GM12878 (cell line): ENCODE data around the gene REL. TPM values are rescaled to one million over a fixed set of nuclear protein-coding genes. Genes with fewer than 3 reads are reported as not detected.

Experiments used
- ATAC-seq: fragments of 200-7000 bp; cut with Tn5 transposase; 3 replicates; pipeline ENCODE4 v1.9.1; 2020; ENCODE audit warnings: mild to moderate bottlenecking, moderate library complexity
- BruUV-seq: library from RNA; stranded (reverse); fragments of 400-500 nt; replicated peaks from 2 replicates; lab custom pipeline; 2021; lab: Mats Ljungman, UMichigan
- CTCF ChIA-PET: fragments of 300-600 bp; sonication (Branson Sonifier 250); formaldehyde crosslinking; extraction: SDS; loops from one replicate; lab custom pipeline; 2021; ENCODE audit warnings: inconsistent platforms; lab: Yijun Ruan, JAX
- POLR2A ChIA-PET: fragments of 350-600 bp; formaldehyde crosslinking; extraction: SDS; loops from one replicate; lab custom pipeline; 2021; ENCODE audit warnings: inconsistent platforms; lab: Charles Lee
- RAD21 ChIA-PET: fragments of 300-600 bp; sonication (Branson Sonifier 250); formaldehyde crosslinking; loops from one replicate; lab custom pipeline; 2023; ENCODE audit warnings: antibody characterized with exemption; ENCODE audit not compliant: unreplicated experiment; lab: Charles Lee
- SMC1A ChIA-PET: fragments of 300-600 bp; sonication (Branson Sonifier 250); formaldehyde crosslinking; loops from one replicate; lab custom pipeline; 2023; ENCODE audit not compliant: unreplicated experiment, uncharacterized antibody; lab: Charles Lee
- DNase-seq: peaks from one replicate; pipeline ENCODE4 v3.0.0-alpha.2; 2011; ENCODE audit warnings: low read depth, low spot score
- FAIRE-seq: peaks from 3 replicates; lab custom pipeline; 2011; peaks lifted over from hg19 to GRCh38; lab: Jason Lieb, UNC
- H2AFZ ChIP-seq: 2 replicates; pipeline ENCODE4 v1.6.0; 2011; ENCODE audit warnings: low read depth, low read length, control low read depth; ENCODE audit not compliant: control insufficient read depth
- H3K27ac ChIP-seq: 2 replicates; pipeline ENCODE4 v1.5.1; 2011; ENCODE audit warnings: control low read depth; ENCODE audit not compliant: control insufficient read depth, insufficient read depth
- H3K27me3 ChIP-seq, 2 experiments: replicated peaks in 1 of 2; 2 replicates each; pipeline versions ENCODE4 v1.6.0 to v1.6.1; 2011; ENCODE audit warnings: low read length in 1 of 2; ENCODE audit not compliant: control insufficient read depth in 2 of 2, insufficient read depth in 2 of 2
- H3K36me3 ChIP-seq, 2 experiments: 2 replicates each; pipeline ENCODE4 v1.5.1; 2011; ENCODE audit warnings: low read length in 1 of 2; ENCODE audit not compliant: control insufficient read depth in 2 of 2, insufficient read depth in 2 of 2
- H3K4me1 ChIP-seq: 2 replicates; pipeline ENCODE4 v1.6.1; 2011; ENCODE audit warnings: mild to moderate bottlenecking, low read length, moderate library complexity, mixed read lengths; ENCODE audit not compliant: control insufficient read depth, insufficient read depth
- H3K4me2 ChIP-seq: 2 replicates; pipeline ENCODE4 v1.6.0; 2011; ENCODE audit warnings: control low read depth; ENCODE audit not compliant: control insufficient read depth, insufficient read depth
- H3K4me3 ChIP-seq: fragments of 200-600 bp; sonication (generic); 2 replicates; pipeline ENCODE4 v1.5.1; 2016
- H3K79me2 ChIP-seq: 2 replicates; pipeline ENCODE4 v1.6.0; 2011; ENCODE audit warnings: low read length; ENCODE audit not compliant: control insufficient read depth, insufficient read depth
- H3K9ac ChIP-seq: 2 replicates; pipeline ENCODE4 v1.8.0; 2011; ENCODE audit warnings: low read length, control low read depth, mixed read lengths; ENCODE audit not compliant: control insufficient read depth, insufficient read depth
- H3K9me3 ChIP-seq: replicated peaks from 3 replicates; pipeline ENCODE4 v1.5.1; 2011; ENCODE audit warnings: mild to moderate bottlenecking, low read length; ENCODE audit not compliant: control insufficient read depth, insufficient read depth
- H4K20me1 ChIP-seq: 2 replicates; pipeline ENCODE4 v1.6.0; 2011; ENCODE audit not compliant: control insufficient read depth, insufficient read depth
- RAD21 ChIP-seq: IDR thresholded peaks from 2 replicates; pipeline ENCODE4 v1.6.1; 2011; ENCODE audit warnings: mild to moderate bottlenecking, low read depth, low read length, moderate library complexity; ENCODE audit not compliant: insufficient read depth
- RUNX3 ChIP-seq: IDR thresholded peaks from 2 replicates; pipeline ENCODE4 v1.6.1; 2012; ENCODE audit warnings: low read length, inconsistent platforms
- WGBS: methylation state at CpG from one replicate; pipeline ENCODE4 v1.1.6; 2016; ENCODE audit warnings: low lambda C conversion rate; ENCODE audit not compliant: insufficient replicate concordance, insufficient coverage; ENCODE audit errors: missing lambda C conversion rate; 5-methylcytosine and 5-hydroxymethylcytosine counted together
- in situ Hi-C: fragments of 300-500 bp; cut with MboI; formaldehyde crosslinking; loops from 9 replicates; pipeline ENCODE4 v1.14.3; 2018; ENCODE audit warnings: mixed read lengths
- intact Hi-C: fragments of 100-400 bp; cut with micrococcal nuclease; formaldehyde crosslinking; loops from one replicate; pipeline ENCODE4 v1.14.2; 2022; ENCODE audit not compliant: unreplicated experiment
- polyA plus RNA-seq, 11 experiments: library from polyadenylated mRNA; depleted of rRNA in 4 of 11; unstranded in 6 of 11; stranded (reverse) in 5 of 11; fragments of >200 nt; fragmentation: Nextera tagmentation in 4 of 11; fragmentation: Illumina TruSeq in 1 of 11; extraction: Ambion mirVana in 4 of 11; extraction: Trizol in 1 of 11; gene quantifications; 1 replicate in 1 of 11; 2 replicates in 10 of 11; pipeline versions ENCODE4 v1.2.1 to v1.2.3, GENCODE V29; 2011 to 2016; ENCODE audit warnings: inconsistent platforms in 2 of 11, missing spikeins in 2 of 11, low read depth in 1 of 11
- total RNA-seq, 4 experiments: library from RNA; depleted of rRNA in 3 of 4; stranded (reverse); fragments of >200 nt in 3 of 4; fragmentation: Illumina TruSeq in 1 of 4; extraction: Trizol in 1 of 4; gene quantifications; 2 replicates each; pipeline versions ENCODE4 v1.2.1 to v1.2.3, GENCODE V29; 2013 to 2021
- TF ChIP-seq, protein P1 (sequence below): fragments of 450-650 bp; IDR thresholded peaks from 2 replicates; pipeline ENCODE4 v1.6.1; 2018; ENCODE audit warnings: borderline replicate concordance, mild to moderate bottlenecking; ENCODE audit not compliant: partially characterized antibody

Gene REL
- total and polyA plus RNA-seq, 10 of the 15 experiments (the other 5 are each of a cell fraction or from before 2014, with no cell fraction given): 6.3 to 52.4 (median 26.6) TPM

DNA sequence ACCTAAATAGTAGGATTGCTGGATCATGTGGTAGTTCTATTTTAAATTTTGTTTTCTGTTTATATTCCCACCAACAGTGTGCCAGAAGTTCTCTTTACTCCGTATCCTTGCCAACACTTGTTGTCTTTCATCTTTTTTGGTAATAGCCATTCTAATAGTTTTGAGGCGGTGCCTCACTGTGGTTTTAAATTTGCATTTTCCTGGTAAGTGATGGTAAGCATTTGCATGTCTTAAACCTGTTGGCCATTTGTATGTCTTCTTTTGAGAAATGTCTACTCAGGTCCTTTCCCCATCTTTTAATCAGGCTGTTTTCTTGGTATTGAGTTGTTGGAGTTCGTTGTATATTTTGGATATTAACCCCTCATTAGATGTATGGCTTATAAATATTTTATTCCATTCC, 51.6 kb downstream of the REL start:
- Histone ChIP-seq H4K20me1 (no peaks in the 10 kb centered on the region), H3K79me2 (no peaks in the 10 kb centered on the region), H3K27me3 (no peaks in the 10 kb centered on the region), H3K4me2 (no peak overlapping the region), H3K27ac (no peak overlapping the region), H3K36me3 (peaks cover 0 to 3% of the 10 kb centered on the region in 2 experiments; a peak in 3 of 4 replicates), H2AFZ (no peak overlapping the region), H3K9me3 (no peaks in the 10 kb centered on the region; the same call in 2 of the 3 replicates), H3K4me3 (no peak overlapping the region), H3K4me1 (no peaks in the 10 kb centered on the region), H3K9ac (no peak overlapping the region)
- ATAC-seq (peak; percentile 27; the same call in 2 of the 3 replicates), FAIRE-seq (no peak), DNase-seq (no peak)
- in situ Hi-C loops (no loop called here), intact Hi-C loops (no loop called here)
- WGBS: 67% methylated on average over 3 of the region's 3 CpGs
- ChIA-PET RAD21 (no interaction called here), POLR2A (no interaction called here), CTCF (interaction anchor here (1.4 to 1.5 kb wide), 2 partner anchors 10 to 14 kb away, joined by 3 to 5 read pairs; no protein-coding TSS in a partner anchor), SMC1A (no interaction called here)
- TF ChIP-seq, protein P1, sequence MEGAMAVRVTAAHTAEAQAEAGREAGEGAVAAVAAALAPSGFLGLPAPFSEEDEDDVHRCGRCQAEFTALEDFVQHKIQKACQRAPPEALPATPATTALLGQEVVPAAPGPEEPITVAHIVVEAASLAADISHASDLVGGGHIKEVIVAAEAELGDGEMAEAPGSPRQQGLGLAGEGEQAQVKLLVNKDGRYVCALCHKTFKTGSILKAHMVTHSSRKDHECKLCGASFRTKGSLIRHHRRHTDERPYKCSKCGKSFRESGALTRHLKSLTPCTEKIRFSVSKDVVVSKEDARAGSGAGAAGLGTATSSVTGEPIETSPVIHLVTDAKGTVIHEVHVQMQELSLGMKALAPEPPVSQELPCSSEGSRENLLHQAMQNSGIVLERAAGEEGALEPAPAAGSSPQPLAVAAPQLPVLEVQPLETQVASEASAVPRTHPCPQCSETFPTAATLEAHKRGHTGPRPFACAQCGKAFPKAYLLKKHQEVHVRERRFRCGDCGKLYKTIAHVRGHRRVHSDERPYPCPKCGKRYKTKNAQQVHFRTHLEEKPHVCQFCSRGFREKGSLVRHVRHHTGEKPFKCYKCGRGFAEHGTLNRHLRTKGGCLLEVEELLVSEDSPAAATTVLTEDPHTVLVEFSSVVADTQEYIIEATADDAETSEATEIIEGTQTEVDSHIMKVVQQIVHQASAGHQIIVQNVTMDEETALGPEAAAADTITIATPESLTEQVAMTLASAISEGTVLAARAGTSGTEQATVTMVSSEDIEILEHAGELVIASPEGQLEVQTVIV: no peak
- peak; percentile 25; the same call in 1 of the 2 replicates for TF ChIP-seq RUNX3
- BruUV-seq: no TSS peak

DNA sequence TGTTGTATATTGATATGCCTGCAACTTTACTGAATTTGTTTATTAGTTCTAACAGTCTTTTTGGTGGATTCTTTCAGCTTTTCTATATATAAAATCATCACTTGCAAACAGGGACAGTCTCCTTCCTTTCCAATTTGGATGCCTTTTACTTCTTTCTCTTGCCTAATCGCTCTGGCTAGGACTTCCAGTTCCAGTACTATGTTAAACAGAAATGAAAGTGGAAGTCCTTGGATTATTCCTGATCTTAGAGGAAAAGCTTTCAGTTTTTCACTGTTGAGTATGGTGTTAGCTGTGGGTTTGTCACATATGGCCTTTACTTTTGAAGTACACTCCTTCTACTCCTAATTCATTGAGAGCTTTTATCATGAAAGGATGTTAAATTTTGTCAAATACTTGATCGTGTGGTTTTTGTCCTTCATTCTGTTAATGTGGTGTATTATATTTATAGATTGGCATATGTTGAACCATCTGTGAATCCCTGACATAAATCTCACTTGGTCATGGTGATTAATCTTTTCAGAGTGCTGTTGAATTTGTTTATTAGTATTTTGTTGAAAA, 52.9 kb downstream of the REL start:
- no peak for ATAC-seq
- no peak overlapping the region for H3K4me2 ChIP-seq
- intact Hi-C loops (no loop called here), in situ Hi-C loops (no loop called here)
- H3K27ac ChIP-seq: no peak overlapping the region
- H3K4me3 ChIP-seq: no peak overlapping the region
- H3K36me3 ChIP-seq: peaks cover 0 to 3% of the 10 kb centered on the region in 2 experiments; a peak in 3 of 4 replicates
- no peaks in the 10 kb centered on the region; the same call in 2 of the 3 replicates for H3K9me3 ChIP-seq
- no peak overlapping the region for H2AFZ ChIP-seq
- RAD21 ChIA-PET: interaction anchor here (1.2 to 1.3 kb wide), 2 partner anchors 58 to 65 kb away, joined by 3 read pairs; no protein-coding TSS in a partner anchor
- FAIRE-seq: no peak
- H4K20me1 ChIP-seq: no peaks in the 10 kb centered on the region
- no peak for DNase-seq
- POLR2A ChIA-PET: no interaction called here
- H3K79me2 ChIP-seq: no peaks in the 10 kb centered on the region
- no peak overlapping the region for H3K9ac ChIP-seq
- CTCF ChIA-PET: interaction anchor here (0.6 to 2.2 kb wide), 4 partner anchors 10 to 64 kb away, joined by 3 to 7 read pairs (median 3); no protein-coding TSS in a partner anchor
- no peak for TF ChIP-seq RAD21
- no peaks in the 10 kb centered on the region for H3K4me1 ChIP-seq
- WGBS: 95% methylated on average over 2 of the region's 2 CpGs
- SMC1A ChIA-PET: interaction anchor here (0.7 to 1.2 kb wide), 2 partner anchors 11 to 22 kb away, joined by 5 read pairs; no protein-coding TSS in a partner anchor
- no TSS peak for BruUV-seq
- H3K27me3 ChIP-seq: no peaks in the 10 kb centered on the region
